OCI-LY1 (cell line): ENCODE measurements around the gene MRTFA.

ENCODE experiments used
- EZH2 ChIP-seq: fragments of 200-600 bp; sonication (generic), shearing (Covaris generic); IDR thresholded peaks from 2 replicates; pipeline ENCODE4 v1.8.0; 2017; ENCODE audit warnings: borderline replicate concordance, mixed run types, mild to moderate bottlenecking, antibody characterized with exemption, low read length, moderate library complexity, mixed read lengths
- TF ChIP-seq, protein P1 (sequence below): fragments of 200-600 bp; sonication (generic), shearing (Covaris generic); IDR thresholded peaks from 2 replicates; pipeline ENCODE4 v1.5.1; 2017; ENCODE audit warnings: mild to moderate bottlenecking, antibody characterized with exemption, low read length, moderate library complexity, mixed read lengths

DNA sequence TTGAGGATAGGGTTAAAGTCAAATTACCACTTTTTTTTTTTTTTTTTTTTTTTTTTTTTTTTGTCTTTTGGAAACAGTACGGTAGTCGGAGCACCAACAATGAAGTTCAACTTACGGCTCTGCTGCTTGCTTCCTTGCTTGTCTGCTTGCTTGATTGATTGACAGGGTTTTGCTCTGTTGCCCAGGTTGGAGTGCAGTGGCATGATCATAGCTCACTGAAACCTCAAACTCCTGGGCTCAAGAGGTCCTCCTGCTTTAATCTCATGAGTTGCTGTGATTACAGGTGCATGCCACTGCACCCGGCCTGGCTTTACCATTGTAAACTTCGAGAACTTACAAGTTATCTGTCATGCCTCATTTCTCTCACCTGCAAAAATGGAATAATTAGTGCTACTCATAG, 260.4 kb downstream of the MRTFA start:
- TF ChIP-seq, protein P1, sequence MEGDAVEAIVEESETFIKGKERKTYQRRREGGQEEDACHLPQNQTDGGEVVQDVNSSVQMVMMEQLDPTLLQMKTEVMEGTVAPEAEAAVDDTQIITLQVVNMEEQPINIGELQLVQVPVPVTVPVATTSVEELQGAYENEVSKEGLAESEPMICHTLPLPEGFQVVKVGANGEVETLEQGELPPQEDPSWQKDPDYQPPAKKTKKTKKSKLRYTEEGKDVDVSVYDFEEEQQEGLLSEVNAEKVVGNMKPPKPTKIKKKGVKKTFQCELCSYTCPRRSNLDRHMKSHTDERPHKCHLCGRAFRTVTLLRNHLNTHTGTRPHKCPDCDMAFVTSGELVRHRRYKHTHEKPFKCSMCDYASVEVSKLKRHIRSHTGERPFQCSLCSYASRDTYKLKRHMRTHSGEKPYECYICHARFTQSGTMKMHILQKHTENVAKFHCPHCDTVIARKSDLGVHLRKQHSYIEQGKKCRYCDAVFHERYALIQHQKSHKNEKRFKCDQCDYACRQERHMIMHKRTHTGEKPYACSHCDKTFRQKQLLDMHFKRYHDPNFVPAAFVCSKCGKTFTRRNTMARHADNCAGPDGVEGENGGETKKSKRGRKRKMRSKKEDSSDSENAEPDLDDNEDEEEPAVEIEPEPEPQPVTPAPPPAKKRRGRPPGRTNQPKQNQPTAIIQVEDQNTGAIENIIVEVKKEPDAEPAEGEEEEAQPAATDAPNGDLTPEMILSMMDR: no peak
- TF ChIP-seq EZH2: no peak
